Measurements from ENCODE around the gene PHF21A. TPM values are rescaled to one million over a fixed set of nuclear protein-coding genes. Genes with fewer than 3 reads are reported as not detected.

PHF21A gene
- total and polyA plus RNA-seq, 4 donors, result 3.6 to 8.5 (median 6.2) TPM

- no peak for TF ChIP-seq SP1 (IDR thresholded peaks at IDR 0.05)
- no peak for TF ChIP-seq YY1 (IDR thresholded peaks at IDR 0.05)
- no peak for TF ChIP-seq GABPA (IDR thresholded peaks at IDR 0.05 in 1 of 2, conservative IDR thresholded peaks at IDR 0.05 in 1 of 2)
- TF ChIP-seq ZBTB33 (IDR thresholded peaks at IDR 0.05), result no peak
- no peak for TF ChIP-seq NR2F2 (IDR thresholded peaks at IDR 0.05)
Measured at GRCh38 chr11:46106530-46107407, 14.5 kb downstream of the PHF21A start (continued).

DNA sequence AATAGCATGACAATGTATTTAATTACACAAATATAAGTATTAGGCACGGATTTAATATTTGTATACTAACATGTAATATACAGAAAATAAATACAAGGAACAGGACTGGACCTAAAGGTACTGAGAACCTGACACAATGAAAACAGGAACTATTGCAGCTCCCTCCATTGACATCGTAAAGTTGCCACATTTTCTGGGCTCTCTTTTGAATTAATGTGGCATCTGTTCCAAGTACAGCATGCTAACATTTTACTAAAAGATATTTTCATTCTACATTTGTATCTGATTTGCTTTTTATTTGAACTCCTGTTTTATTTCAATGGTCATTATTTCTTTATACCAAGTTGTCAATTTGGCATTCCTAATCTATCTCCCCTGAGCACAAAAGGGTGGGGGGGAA, 15.3 kb downstream of the PHF21A start:
- Histone ChIP-seq H3K4me3 (ENCODE audit: low read depth in 1 of 3, low read length in 3 of 3) (no peak overlapping the region), H3K36me3 (ENCODE audit: control insufficient read depth in 4 of 4, insufficient read depth in 3 of 4, low read depth in 1 of 4, low read length in 3 of 4) (no peaks in the 10 kb centered on the region), H3K27me3 (ENCODE audit: control insufficient read depth in 4 of 4, insufficient read depth in 4 of 4, low read length in 3 of 4) (no peaks in the 10 kb centered on the region), H3K9me3 (ENCODE audit: control insufficient read depth in 4 of 4, low read length in 3 of 4) (no peaks in the 10 kb centered on the region), H3K9ac (ENCODE audit: low read depth in 1 of 2, low read length in 2 of 2) (no peak overlapping the region), H3K27ac (ENCODE audit: low read depth in 1 of 2, low read length in 2 of 2) (no peak overlapping the region), H3K4me1 (ENCODE audit: control insufficient read depth in 4 of 4, insufficient read depth in 4 of 4, low read length in 3 of 4) (peaks cover 0 to under 1% (median 0%) of the 10 kb centered on the region in 4 donors)
- 88% methylated on average over 2 of the region's 2 CpGs for WGBS
- no peak for TF ChIP-seq RAD21 (IDR thresholded peaks at IDR 0.05)
- DNase-seq (ENCODE audit: low spot score), result no peak

GRCh38 chr11:46105134-46105628, 16.1 kb downstream of the PHF21A start:
- DNase-seq (ENCODE audit: low spot score), result no peak
- Histone ChIP-seq H3K4me3 (ENCODE audit: low read depth in 1 of 3, low read length in 3 of 3) (no peak overlapping the region), H3K27me3 (ENCODE audit: control insufficient read depth in 4 of 4, insufficient read depth in 4 of 4, low read length in 3 of 4) (no peaks in the 10 kb centered on the region), H3K4me1 (ENCODE audit: control insufficient read depth in 4 of 4, insufficient read depth in 4 of 4, low read length in 3 of 4) (peaks cover 0 to 6% (median 3%) of the 10 kb centered on the region in 4 donors), H3K27ac (ENCODE audit: low read depth in 1 of 2, low read length in 2 of 2) (no peak overlapping the region), H3K9ac (ENCODE audit: low read depth in 1 of 2, low read length in 2 of 2) (no peak overlapping the region), H3K9me3 (ENCODE audit: control insufficient read depth in 4 of 4, low read length in 3 of 4) (no peaks in the 10 kb centered on the region), H3K36me3 (ENCODE audit: control insufficient read depth in 4 of 4, insufficient read depth in 3 of 4, low read depth in 1 of 4, low read length in 3 of 4) (no peaks in the 10 kb centered on the region)
- WGBS, result 68% methylated on average over 6 of the region's 6 CpGs
- TF ChIP-seq HNF4G (IDR thresholded peaks at IDR 0.05) (no peak), GABPA (IDR thresholded peaks at IDR 0.05 in 1 of 2, conservative IDR thresholded peaks at IDR 0.05 in 1 of 2) (no peak), FOXA1 (IDR thresholded peaks at IDR 0.05) (no peak), FOXA2 (IDR thresholded peaks at IDR 0.05) (no peak), ZBTB33 (IDR thresholded peaks at IDR 0.05) (no peak), JUND (IDR thresholded peaks at IDR 0.05) (no peak), SP1 (IDR thresholded peaks at IDR 0.05) (no peak), CTCF (IDR thresholded peaks at IDR 0.05; ENCODE audit: low read depth, low read length, missing input control) (no peak), YY1 (IDR thresholded peaks at IDR 0.05) (no peak), EGR1 (IDR thresholded peaks at IDR 0.05; ENCODE audit: low read depth in 2 of 2) (no peak), RXRA (IDR thresholded peaks at IDR 0.05) (no peak), TAF1 (conservative IDR thresholded peaks at IDR 0.05) (no peak), HNF4A (conservative IDR thresholded peaks at IDR 0.05) (no peak), RAD21 (IDR thresholded peaks at IDR 0.05) (no peak), NR2F2 (IDR thresholded peaks at IDR 0.05) (no peak), REST (IDR thresholded peaks at IDR 0.05) (no peak)
- TF ChIP-seq, protein P1, sequence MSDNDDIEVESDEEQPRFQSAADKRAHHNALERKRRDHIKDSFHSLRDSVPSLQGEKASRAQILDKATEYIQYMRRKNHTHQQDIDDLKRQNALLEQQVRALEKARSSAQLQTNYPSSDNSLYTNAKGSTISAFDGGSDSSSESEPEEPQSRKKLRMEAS (IDR thresholded peaks at IDR 0.05), result no peak
- TF ChIP-seq, protein P2, sequence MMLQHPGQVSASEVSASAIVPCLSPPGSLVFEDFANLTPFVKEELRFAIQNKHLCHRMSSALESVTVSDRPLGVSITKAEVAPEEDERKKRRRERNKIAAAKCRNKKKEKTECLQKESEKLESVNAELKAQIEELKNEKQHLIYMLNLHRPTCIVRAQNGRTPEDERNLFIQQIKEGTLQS (IDR thresholded peaks at IDR 0.05), result no peak
